ENCODE data around the gene AFTPH.
A peak's percentile ranks its signal among the peaks of the same experiment; 100 is the strongest.

AFTPH gene, protein sequence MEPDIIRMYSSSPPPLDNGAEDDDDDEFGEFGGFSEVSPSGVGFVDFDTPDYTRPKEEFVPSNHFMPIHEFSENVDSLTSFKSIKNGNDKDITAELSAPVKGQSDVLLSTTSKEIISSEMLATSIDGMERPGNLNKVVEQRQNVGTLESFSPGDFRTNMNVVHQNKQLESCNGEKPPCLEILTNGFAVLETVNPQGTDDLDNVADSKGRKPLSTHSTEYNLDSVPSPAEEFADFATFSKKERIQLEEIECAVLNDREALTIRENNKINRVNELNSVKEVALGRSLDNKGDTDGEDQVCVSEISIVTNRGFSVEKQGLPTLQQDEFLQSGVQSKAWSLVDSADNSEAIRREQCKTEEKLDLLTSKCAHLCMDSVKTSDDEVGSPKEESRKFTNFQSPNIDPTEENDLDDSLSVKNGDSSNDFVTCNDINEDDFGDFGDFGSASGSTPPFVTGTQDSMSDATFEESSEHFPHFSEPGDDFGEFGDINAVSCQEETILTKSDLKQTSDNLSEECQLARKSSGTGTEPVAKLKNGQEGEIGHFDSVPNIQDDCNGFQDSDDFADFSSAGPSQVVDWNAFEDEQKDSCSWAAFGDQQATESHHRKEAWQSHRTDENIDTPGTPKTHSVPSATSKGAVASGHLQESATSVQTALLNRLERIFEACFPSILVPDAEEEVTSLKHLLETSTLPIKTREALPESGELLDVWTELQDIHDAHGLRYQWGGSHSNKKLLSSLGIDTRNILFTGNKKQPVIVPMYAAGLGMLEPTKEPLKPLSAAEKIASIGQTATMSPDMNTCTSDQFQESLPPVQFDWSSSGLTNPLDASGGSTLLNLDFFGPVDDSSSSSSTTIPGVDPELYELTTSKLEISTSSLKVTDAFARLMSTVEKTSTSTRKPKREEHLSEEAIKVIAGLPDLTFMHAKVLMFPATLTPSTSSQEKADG

DNA sequence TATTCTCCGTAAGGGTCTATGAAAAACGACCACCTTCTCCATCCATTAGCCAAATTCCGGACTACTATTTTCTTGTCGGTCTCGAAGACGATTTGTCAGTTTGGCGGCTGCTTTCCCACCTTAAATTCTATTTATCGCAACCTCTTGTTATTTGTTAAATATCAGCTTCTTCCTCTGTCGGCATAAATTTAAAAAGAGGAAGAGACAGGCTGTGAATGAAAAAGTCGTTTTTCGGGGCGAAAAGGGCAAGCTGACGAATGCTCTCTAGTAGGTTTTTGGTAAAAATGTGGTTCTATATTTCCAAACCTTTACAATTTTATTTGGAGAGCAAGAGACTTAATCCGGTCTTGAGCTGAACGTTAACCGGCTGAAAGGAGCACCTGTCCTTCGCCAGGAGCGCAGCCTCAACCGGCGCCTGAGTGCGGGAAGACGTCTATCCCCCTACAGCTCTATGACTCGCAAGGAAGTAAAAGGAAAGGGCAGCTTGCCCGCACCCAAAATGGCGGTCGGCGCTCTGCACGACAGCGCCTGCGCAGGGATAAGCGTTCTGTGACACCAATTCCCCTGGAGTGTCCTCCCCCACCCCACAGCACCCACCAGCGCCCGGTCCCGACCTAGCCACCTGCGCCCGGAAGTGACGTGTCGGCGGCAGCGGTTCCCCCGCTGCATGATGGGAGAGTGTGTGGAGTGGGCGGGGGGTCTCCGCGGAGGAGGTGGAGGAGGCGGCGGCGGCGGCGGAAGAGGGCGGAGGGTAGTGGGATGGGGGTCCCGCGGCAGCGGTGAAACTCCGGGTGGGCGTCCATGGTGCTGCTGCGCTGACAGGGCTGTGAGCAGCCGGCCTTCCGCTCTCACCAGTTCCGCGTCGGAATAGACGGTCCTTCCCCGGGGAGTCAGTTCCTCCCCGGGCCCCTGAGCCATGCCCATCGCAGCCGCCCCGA lies at the start of gene AFTPH:
Gene AFTPH (plus strand): TSS at position 663 of the 938 bp plus-strand sequence. CDS start 27,147 bp downstream, outside the sequence.
- peak; percentile 99 for DNase-seq

DNA sequence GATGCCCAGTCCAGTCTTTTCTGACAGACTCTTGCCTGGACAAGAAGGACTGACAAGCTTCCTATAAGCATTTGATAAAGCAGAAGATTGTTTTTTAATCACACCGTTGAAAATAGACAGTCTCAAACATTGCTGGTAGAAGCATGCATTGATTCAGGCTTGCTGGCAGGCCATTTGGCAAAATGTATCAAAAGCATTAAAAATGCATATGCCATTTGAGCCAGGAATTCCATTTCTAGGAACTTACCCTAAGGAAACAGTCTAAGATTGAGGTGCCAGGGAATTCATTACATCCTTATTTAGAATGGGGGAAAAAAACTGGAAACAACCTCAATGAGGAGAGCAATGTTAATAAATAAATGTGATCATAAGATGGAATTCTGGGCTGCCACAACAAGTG lies 49.5 kb upstream of the AFTPH start:
- no peak for DNase-seq

DNA sequence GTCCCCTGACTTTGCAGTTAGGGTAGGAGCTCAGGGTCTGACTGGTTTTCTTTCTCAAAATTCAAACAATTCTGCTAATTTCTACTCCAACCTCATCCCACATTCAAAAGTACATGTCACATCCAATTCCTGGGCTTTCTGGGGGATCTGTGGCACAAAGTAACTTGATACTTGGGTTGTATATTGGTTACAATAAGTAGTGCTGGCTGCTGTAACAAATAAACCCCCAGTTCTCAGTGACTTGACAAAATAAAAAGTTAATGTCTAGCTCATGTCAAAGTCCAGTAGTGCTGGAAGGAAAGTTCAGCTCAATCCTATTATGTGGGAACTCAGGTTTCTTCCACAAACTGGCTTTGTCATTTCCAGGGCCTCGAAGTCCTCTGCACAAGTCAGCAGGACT lies 47.1 kb upstream of the AFTPH start:
- DNase-seq = no peak

DNA sequence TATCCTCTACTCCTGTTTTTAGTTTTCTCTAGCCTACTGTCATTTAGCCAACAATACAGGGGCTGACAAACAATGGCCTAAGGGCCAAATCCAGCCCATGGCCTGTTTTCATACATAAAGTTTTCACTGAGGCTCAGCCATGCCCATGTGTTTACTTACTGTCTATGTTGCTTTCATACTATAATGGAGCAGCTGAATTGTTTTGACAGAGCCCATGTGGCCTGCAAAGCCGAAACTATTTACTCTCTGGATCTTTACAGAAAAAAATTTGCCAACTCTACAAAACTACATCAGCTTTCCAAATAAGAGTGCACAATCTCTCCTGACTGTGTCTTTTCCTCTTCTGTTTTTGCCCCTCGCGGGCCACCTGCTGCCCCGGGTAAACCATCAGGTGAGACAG lies 46.1 kb upstream of the AFTPH start:
- no peak for DNase-seq

DNA sequence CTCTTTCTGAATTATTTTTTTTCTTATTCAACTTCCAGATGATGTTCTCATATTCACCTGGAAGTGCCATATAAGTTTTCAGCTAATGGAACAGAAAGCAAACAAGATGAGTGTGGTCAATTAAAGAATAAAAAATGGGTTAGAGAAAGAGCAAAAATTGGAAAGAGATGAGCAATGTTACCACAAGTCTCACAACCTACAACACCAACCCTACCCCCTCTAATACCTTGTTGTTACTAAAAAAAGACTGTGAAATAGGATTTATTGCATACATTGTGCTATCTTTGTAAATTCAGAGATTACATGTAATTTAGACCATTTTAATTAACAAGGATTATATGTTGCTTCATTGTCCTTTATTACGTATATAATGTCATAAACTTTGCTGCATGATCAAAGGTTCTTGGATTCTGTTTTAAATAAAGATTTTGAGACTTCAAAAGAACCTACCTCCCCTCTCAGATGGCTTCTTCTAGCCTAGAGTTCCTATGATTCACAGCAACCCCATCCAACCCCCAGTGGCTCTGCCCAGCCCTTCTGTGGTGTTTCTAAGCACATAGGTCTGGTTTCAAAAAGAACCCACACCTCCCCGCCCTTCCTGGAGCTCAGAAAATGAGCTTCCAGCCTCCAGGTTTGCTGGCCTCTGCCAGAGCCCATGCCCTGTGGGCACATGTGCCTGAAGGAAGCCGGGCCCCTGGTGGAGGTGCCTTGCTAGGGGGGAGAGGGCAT lies 45.5 kb upstream of the AFTPH start:
- DNase-seq = no peak

DNA sequence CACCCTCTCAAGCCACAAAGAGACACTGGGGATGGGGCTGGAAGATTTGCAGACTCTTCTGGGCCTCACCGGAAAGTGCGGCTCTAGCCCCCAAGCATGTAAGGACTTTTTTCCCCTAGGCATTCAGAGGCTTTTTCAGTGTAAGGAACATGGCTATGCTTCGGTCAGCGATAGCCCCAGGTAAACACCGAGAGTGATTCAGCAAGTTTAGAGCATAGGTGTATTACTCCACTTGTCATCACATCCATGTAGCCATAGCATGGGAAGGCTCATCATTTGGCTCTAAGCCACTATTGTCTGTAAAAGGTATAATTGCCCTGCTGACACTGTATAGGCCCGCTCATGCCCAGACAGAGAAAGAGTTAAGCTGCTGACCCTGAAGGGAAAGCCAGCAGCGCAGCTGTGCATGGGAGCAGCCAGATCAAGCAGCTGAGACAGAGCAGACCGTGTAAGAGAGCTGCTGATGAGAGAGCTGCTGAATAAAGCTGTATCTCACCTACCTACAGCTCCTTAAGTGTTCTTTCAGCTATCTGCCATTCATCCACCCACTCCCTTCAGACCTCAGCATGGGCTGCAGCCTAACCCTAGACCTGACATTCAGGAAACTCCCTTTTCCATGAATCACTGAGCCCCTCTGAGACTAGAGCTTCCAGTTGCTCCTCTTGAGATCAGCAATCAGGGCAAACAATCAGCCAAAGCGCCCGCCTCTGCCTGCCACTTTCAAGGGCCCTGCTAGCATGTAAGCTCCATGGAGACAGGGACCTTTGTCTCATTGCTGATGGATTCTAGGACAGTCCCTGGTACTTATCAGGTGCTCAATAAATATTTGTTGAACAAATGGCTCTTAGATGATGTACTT lies 44.6 kb upstream of the AFTPH start:
- DNase-seq = peak; percentile 85

DNA sequence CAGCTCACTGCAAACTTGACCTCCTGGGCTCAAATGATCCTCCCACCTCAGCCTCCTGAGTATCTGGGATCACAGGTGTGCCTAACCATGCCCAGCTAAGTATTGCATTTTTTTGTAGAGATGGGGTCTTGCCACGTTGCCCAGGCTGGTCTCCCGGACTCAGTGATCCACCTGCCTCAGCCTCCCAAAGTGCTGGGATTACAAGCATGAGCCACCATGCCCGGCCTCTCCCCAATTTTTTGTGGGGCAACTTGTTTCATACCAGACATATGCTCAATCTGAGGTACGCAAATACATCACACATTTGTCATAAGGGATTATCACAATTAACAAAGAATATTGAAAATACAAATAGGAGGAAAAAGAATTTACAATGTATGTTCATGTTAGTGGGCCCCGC lies 42.5 kb upstream of the AFTPH start:
- no peak for DNase-seq

DNA sequence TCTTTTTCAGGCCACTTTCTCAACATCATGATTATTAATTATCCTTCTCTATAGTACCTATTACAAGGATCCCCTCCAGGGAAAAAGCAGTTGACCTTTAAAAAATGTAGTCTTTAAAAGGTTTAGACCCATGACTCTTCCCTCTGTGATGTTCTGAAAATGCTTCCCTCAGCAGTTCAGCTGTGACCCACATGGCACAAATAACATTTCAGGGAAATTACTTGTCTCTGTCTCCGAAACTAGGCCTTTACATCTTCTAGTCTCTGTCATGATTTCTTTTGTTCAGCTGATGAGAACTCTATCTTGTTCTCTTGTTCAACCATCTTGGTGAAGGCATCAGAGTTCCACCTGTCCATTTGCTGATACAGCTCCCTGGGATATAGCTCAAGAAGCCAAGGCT lies 41.9 kb upstream of the AFTPH start:
- no peak for DNase-seq

DNA sequence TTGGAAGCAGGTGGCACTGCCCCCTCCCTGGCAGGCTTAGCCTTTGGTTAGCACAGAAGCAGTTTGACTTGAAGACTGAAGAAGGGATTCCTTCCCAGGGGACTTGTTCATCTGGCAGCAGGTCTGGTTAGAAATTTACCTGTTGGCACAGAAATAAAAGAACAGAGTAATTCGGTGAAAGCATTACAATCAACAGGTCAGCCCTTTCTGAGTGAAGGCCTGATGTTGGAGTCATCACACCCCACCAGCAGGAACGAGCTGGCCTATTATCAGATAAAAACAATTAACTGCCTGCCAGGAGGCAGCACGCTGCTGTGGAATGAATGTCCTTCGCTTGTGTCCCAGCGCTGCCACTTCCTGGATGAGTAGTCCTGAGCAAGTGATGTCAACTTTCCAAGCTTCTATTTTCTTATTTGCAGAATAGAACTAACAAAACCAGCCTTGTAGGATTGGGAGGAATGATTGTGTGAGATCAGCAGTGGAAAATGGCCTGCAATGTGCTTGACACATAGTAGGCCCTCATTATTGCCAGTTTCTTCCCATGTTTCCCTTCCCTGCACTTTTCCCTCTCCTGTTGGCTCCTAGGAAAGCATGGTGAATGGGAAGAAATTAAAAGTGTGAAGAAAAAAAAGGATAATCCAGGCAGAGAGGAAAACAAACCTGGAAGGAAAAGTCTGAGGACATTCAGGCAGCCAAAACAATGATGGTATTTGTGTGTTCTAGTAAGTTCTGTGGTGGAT lies 41.2 kb upstream of the AFTPH start:
- peak; percentile 31 for DNase-seq

DNA sequence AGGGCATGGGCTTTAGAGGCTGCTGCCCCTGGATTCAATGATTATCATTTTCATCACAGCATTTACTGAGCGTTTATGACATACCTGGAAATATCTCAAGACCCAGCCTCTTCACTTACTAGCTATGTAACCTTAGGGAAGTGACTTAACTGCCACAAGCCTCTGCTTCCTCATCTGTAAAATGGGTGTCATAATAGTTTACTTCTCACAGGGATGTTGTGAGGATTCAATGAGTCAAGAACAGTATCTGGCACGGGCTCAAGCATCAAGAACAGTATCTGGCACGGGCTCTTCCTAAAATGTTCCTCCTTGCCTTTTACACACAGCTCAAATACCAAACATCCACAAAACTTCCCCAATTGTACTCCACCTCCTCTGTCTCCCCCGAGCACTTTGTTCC lies 38.8 kb upstream of the AFTPH start:
- DNase-seq = no peak

DNA sequence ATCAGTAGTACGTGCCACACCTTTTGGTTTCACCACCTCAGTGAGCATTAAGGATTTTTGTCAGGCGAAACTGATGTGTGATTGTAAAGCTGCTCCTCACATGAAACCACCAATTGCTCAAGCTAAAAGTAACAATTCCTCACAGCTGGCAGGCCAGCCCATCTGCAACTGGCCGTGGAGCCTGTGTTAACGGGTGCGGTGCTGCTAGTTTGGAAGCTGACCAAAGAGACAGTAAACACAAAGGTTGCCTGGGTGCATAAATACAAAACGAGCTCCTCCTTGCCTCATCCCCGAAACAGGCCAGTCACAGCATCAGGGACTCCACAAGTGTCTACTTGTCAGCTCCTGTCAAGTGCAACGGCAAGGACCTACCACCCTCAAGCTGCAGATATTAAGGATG lies 38.2 kb upstream of the AFTPH start:
- peak; percentile 21 for DNase-seq

DNA sequence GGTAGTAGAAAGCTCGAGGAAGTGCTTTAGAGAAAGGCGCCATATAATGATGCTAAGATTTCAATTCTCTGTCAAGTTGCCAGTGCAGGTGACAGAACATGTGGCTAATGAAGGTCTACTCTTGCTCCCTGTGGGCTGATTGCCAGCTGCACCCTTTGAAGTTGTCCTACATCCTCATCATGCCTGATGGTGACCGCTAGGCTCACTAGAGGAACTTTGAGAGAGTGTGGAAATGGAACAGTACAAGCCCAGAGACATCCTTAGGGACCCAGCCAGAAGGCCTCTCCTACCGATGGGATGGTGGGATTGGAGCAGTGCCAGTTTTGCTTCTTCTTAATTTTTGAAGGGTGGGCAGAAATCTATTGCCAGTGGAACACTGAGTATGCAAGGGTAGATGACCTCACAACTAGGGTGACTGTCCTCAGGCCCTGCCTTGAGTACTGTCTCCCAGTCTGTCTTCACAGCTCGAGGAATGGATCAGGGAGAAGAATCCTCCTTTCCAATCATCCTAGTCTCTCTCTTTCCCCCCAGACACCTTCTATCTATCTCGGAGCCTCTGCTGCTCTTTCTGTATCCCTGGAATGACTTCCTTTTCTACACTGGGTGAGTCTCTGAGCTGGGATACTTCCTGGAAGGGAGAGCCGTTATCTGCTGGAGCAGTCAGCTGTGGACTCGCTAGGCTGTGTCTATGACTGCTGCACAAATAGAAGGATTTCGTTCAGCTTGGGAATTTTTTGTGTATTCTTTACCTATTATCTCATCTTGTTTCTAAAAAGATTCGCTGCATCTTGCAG lies 36.7 kb upstream of the AFTPH start:
- DNase-seq = peak; percentile 68

DNA sequence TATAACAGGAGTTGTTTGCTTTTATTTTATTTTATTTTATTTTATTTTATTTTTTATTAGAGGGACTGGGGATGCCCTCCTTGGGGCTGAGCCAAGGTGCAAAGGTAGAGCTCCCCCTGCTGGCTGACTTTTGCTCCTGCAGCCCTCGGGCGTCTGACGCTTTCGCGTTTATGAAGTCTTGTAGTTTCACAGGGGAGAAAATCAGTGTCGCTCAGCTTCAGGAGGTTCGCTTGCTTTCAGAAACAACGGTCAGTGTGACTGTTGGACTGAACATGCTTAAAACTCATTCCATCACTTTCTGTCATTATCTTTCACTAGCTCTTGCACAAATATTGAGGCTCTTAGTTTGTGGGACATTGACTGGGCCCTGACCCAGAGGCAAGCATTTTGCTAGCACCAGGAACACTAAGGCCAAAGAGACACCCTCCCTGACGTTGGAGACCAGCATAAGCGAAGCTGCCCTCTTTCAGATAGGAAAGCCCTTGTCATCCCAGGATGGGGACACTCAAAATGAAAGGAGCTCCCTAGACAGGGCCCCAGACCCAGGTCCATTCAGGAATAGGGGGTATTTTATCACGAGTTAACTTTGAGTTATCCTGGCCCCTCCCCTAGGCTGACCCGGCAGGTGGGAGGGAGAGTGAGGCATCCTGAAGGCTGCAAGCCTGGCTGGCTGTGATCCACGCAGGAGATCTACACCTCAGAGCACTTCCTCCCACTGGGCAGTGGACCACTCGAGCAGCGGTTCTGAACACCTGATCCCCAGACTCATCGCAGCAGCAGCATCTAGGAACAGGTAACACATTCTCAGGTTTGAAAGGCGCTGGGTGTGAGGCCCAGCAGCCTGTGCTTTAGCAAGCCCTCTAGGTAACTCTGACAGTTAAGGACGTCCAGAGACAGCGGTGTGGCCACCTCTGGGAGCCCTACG lies 35.8 kb upstream of the AFTPH start:
- peak; percentile 80 for DNase-seq

DNA sequence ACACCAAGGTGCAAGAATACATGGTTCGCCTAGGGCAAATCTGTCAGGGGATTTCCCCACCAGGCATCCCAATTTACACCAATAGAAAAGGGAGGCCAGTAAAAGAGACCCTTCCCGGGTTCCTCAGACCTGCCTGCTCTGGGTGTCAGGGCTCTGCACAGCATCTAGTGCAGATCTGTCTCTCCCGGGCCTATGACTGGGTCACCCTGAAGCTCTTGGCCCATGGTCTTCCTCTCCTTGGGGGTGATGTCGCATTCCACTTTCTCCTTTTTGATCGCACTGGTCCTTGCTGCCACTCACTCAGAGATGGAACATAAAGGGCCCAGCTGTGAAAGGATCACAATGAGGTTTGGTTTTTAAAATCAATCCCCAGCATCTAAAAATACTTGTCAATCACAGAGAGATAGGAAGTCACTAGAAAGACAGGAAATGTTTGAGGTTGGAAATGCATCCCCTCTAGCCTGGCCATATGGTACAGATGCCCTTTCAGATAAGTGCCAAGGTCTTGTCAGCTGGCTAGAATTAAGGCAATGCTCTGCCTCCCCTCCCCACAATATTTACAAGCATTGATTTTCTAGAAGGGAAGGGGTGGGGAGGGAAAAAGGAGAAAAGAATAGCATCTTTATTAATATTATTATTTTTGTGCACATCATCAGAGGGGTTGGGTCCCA lies 34.9 kb upstream of the AFTPH start:
- DNase-seq = no peak

DNA sequence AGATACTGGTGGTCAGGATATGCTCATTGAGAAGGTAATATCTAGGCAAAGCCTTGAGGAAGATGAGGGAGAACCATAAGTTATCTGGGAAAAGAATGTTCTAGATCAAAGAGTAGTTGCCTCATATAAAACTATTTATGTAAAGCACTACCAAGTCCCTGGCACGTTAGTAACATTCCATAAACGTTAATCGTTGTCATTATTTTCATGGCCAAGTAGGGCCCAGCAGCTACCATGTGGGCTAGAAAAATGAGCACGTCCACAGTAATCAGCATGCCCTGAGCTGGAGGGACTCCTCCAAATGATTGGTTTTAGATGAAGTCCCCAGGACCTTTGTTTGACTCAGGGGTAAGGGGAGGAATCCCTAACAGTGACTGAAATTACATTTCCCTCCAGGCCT lies 32.7 kb upstream of the AFTPH start:
- no peak for DNase-seq

DNA sequence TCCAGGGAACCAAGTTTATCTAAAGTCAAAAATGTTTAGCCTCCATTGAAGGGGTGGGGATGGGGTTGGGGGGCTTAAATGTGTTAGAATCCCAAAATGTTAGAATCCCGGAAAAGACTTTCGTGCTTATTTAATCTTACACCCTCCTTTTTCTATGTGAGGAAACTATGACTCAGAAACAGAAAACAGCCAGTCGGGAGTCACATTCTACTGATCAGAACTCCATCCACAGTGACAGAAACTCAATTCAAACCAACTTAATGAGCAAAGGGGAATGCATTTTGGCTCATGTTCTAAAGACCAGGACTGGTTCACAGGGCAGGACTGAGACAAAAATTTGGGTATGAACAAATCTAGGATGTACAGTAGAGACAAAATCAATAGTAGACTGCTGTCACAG lies 31.9 kb upstream of the AFTPH start:
- no peak for DNase-seq

DNA sequence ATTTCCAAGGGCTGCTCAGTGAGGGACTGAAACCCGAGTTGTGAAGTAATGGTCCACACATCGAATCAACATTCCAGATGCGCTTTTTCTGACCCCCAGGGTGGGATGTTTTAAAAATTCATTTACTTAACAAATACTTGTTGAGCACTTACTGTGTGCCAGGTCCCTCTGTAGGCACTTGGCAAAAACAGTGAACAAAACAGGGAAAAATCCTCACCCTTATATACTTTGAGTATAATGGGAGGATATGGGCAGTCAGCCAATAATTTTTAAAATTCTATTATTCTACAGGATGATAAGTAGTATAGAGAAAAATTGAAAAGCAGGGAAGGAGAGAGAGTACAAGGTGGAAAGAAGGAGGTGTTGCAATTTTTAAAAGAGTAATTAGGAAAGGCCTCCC lies 31.3 kb upstream of the AFTPH start:
- DNase-seq = no peak

DNA sequence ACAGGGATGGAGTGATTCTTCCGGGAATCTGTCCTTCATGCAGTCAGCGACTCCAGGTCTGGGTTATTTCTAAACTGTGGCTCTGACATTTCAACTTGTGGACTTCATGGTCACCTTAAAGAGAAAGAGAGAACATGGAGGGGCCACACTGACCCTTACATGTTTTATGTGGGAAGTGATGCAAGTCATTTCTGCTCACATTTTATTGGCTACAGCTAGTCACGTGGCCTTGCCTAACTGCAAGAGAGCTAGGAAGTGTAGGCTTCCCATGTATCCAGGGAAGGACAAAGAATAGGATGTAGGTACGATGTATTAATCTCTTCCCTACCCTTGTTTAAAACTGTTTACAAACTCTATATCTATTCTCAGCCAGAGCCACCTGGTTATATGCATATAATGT lies 30.3 kb upstream of the AFTPH start:
- no peak for DNase-seq
